Measurements from ENCODE around the gene FAM168B. TPM values are rescaled to one million over a fixed set of nuclear protein-coding genes. Genes with fewer than 3 reads are reported as not detected.

The FAM168B gene
- total RNA-seq, 1 donor from 2014 or later = 214 TPM

DNA sequence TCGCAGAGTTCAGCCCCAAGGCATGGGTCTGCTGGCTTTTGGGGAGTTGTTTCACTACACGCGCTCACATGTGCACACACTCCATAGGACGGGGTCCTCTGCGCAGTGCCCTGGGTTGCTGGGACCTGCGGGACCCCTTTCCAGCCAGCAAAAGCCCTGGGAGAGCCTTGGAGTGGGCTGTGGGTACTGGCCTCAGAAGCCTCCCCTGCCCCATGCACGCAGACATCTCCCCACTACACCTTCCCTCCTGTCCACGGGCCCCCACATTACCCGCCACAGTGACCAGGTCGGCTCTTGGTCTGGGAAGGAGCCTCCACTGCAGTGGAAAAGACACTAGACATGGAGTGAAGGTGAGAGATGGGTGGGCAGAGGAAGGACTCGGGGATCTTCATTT is 48.5 kb downstream of the FAM168B start:
- TF ChIP-seq CTCF (IDR thresholded peaks at IDR 0.05; ENCODE audit: insufficient read depth, low read length, severe bottlenecking) = no peak
- Histone ChIP-seq H3K4me3 (ENCODE audit: low read depth, low read length) (no peak overlapping the region), H3K27me3 (ENCODE audit: control insufficient read depth, insufficient read depth, low read length) (no peaks in the 10 kb centered on the region), H3K36me3 (ENCODE audit: control insufficient read depth, insufficient read depth, low read length) (peaks cover 29% of the 10 kb centered on the region)
- DNase-seq (ENCODE audit: low read depth) (no peak), FAIRE-seq (no peak)

DNA sequence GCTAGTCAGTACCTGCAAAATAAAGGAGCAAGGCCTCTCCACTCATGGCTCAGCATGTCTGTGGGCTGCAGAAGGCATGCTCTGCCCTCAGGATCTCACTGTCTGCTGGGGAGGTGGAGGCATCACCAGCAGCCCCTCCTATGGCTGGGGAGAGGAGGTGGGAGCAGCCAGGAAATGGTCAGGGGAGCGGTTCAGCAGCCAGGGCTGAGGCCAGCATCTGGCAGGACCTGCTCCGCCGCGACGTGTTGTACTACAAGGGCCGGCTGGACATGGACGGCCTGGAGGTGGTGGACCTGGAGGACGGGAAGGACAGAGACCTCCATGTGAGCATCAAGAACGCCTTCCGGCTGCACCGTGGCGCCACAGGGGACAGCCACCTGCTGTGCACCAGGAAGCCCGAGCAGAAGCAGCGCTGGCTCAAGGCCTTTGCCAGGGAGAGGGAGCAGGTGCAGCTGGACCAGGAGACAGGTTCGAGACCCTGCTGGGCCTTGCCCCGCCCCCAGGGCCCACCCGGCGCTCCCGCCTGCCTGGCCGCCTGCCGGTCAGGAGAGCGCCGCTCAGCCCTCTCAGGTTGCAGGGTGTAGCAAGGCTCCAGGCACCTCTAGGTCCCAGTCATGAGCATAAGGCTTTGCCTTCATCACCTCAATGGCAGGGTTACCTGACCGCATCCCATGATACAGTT is 49.0 kb downstream of the FAM168B start:
- Histone ChIP-seq H3K27me3 (ENCODE audit: control insufficient read depth, insufficient read depth, low read length) (no peaks in the 10 kb centered on the region), H3K36me3 (ENCODE audit: control insufficient read depth, insufficient read depth, low read length) (peaks cover 27% of the 10 kb centered on the region), H3K4me3 (ENCODE audit: low read depth, low read length) (no peak overlapping the region)
- no peak for FAIRE-seq
- DNase-seq (ENCODE audit: low read depth) = no peak
- TF ChIP-seq CTCF (IDR thresholded peaks at IDR 0.05; ENCODE audit: insufficient read depth, low read length, severe bottlenecking) = no peak

DNA sequence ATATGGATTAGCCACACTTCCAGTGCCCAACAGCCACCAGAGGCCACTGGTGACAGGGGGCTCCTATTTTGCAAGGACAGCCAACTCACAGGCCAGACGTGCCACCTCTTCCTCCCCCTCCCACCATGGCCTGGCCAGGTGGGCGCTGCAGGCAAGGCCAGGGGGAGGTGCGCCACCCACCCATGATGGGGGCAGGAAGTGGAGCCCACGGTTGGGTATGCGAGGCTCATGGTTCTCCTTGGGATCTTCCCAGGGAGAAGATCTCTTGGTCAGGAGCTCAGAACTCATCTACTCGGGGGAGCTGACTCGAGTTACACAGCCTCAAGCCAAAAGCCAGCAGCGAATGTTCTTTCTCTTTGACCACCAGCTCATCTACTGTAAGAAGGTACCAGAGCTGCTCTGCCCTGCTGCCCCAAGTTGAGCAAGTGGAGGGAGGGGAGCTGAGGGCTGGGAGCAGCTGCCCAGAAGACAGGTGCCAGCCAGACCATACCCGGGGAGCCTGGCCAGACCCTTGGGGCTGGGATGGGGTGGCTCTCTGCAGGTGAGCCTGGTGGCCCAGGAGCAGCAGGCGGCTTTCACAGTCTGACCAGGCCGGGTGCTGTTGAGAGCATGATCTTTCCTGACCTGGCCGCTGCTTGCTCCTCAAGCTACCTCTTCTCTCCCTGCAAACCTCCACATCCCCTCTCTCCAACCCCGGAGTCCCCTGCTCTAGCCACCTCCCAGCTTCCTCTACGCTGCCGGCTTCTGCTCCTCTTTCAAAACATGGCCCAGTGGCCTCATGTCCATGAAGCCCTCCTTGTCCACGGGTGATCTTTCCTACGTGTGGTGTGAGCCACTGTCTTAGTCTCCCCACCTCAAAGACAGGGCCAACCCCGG is 49.8 kb downstream of the FAM168B start:
- no peaks in the 10 kb centered on the region for H3K27me3 ChIP-seq (ENCODE audit: control insufficient read depth, insufficient read depth, low read length)
- H3K36me3 ChIP-seq (ENCODE audit: control insufficient read depth, insufficient read depth, low read length) = peaks cover 25% of the 10 kb centered on the region
- no peak overlapping the region for H3K4me3 ChIP-seq (ENCODE audit: low read depth, low read length)
- DNase-seq (ENCODE audit: low read depth) (no peak), FAIRE-seq (no peak)
- no peak for TF ChIP-seq CTCF (IDR thresholded peaks at IDR 0.05; ENCODE audit: insufficient read depth, low read length, severe bottlenecking)

DNA sequence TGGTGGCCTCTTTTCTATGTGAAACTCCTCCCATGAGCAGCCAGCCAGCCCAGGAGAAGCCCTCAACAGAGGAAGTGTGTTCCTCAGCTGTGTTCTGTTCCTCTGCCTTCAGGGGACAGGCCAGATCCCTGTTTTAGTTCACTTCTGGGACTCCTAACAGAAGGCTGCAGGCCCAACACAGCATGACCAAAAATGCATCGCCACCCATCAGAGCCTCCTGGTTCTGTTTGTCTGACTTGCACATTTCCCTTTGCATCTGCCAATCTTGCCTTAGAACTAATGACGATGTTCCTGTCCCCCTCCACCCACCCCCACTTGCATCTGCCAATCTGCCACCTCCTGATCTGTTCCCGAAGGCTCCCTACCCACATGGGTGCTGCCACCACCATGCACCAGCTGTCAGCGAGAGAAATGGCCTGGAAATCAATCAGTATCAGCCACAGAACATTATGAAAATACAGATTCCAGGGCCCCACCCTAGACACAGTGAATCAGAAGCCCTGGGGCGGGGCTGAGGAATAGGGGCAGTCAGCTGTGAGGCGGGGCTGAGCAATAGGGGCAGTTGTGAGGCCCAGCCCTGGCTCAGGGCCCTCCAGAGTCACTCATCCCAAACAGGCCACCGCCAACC is 51.0 kb downstream of the FAM168B start:
- no peak for DNase-seq (ENCODE audit: low read depth)
- H3K4me3 ChIP-seq (ENCODE audit: low read depth, low read length) = no peak overlapping the region
- TF ChIP-seq CTCF (IDR thresholded peaks at IDR 0.05; ENCODE audit: insufficient read depth, low read length, severe bottlenecking) = no peak
- H3K27me3 ChIP-seq (ENCODE audit: control insufficient read depth, insufficient read depth, low read length) = no peaks in the 10 kb centered on the region
- H3K36me3 ChIP-seq (ENCODE audit: control insufficient read depth, insufficient read depth, low read length) = peaks cover 22% of the 10 kb centered on the region
- no peak for FAIRE-seq

DNA sequence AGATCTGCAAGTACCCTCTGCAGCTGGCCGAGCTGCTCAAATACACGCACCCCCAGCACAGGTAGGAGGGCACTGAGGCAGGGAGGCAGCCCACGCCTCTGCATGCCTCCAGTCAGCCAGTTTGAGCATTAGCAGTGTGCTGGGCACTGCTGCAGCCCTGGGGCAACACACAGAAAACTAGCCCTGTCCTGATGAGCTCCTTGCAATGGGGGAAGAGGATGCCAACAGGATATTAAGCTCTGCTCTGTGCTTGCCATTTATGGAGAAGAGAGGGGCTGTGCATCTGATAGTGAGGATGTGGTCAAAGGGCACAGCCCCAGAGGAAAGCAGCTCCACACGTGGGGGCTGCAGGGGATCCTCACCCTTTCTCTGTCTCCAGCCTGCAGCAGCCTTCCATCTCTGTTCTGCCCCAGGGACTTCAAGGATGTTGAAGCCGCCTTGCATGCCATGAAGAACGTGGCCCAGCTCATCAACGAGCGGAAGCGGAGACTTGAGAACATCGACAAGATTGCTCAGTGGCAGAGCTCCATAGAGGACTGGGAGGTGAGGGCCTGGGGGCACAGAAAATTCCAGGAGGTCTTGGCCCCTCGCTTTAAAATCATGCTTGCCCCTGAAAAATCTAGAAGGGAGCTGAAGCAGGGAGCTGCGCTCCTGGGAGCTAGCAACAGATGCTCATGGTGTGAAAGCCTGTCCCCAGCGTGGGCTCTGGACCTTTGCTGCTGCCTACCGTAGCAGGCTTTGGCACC is 51.7 kb downstream of the FAM168B start:
- H3K4me3 ChIP-seq (ENCODE audit: low read depth, low read length) = no peak overlapping the region
- no peaks in the 10 kb centered on the region for H3K27me3 ChIP-seq (ENCODE audit: control insufficient read depth, insufficient read depth, low read length)
- H3K36me3 ChIP-seq (ENCODE audit: control insufficient read depth, insufficient read depth, low read length) = peaks cover 19% of the 10 kb centered on the region
- DNase-seq (ENCODE audit: low read depth) (no peak), FAIRE-seq (no peak)
- TF ChIP-seq CTCF (IDR thresholded peaks at IDR 0.05; ENCODE audit: insufficient read depth, low read length, severe bottlenecking) = no peak

Measured in bronchial epithelial cell (primary cell).